ENCODE measurements around the gene OR9A2. TPM values are rescaled to one million over a fixed set of nuclear protein-coding genes. Genes with fewer than 3 reads are reported as not detected.

OR9A2 gene
- polyA plus RNA-seq, 3 donors, result not detected

DNA sequence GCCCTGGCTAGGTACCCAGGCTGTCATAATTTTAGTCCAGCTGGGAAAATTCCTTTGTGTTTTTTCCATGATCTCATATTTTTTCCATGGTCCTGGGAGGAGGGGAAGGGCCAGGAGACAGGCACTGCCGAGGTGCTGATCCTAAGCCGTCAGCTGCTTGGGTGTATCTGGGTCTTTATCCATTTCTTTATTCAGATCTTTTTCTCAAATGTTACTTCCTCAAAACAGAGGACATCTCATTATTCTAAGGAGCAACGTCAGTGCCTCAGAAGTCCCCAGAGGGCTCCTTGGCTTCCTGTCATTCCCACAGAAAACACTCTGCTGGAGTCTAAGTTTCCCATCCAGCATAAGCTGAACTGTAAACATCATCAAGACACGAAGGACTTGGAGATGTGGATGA is 22.4 kb upstream of the OR9A2 start:
- Histone ChIP-seq H3K79me2 (ENCODE audit: insufficient read depth, low read length) (no peaks in the 10 kb centered on the region), H3K4me3 (replicated peaks in 1 of 3; ENCODE audit: low read depth in 2 of 3, low read length in 3 of 3) (no peak overlapping the region), H3K4me1 (ENCODE audit: control insufficient read depth in 1 of 2, insufficient read depth in 2 of 2, low read length in 2 of 2) (peaks cover 33 to 37% of the 10 kb centered on the region in 2 donors), H3K9me3 (replicated peaks in 1 of 2; ENCODE audit: control insufficient read depth in 1 of 2, insufficient read depth in 1 of 2, low read length in 2 of 2) (no peaks in the 10 kb centered on the region), H3K27ac (ENCODE audit: low read depth in 1 of 2, low read length in 2 of 2) (no peak overlapping the region), H3K4me2 (replicated peaks; ENCODE audit: extremely low read depth, low read length, poor library complexity, severe bottlenecking) (peak overlapping the region; percentile 11), H2AFZ (ENCODE audit: insufficient read depth, low read depth, low read length, poor library complexity, severe bottlenecking) (no peak overlapping the region), H3K27me3 (ENCODE audit: control insufficient read depth in 2 of 2, insufficient read depth in 2 of 2, low read length in 2 of 2) (no peaks in the 10 kb centered on the region), H3K9ac (ENCODE audit: insufficient read depth, low read length, poor library complexity, severe bottlenecking) (no peak overlapping the region), H4K20me1 (ENCODE audit: insufficient read depth, low read length) (no peaks in the 10 kb centered on the region), H3K36me3 (replicated peaks in 1 of 2; ENCODE audit: control insufficient read depth in 1 of 2, insufficient read depth in 2 of 2, low read length in 2 of 2) (no peaks in the 10 kb centered on the region)
- H3K4me1 Mint-ChIP-seq, result peaks cover 39% of the 10 kb centered on the region
- no peak overlapping the region for H3K4me3 Mint-ChIP-seq
- intact Hi-C loops (cut with micrococcal nuclease), result no loop called here
- no peaks in the 10 kb centered on the region for H3K9me3 Mint-ChIP-seq
- H3K36me3 Mint-ChIP-seq, result no peaks in the 10 kb centered on the region
- H3K27ac Mint-ChIP-seq, result peak overlapping the region in 1 of 7 donors; percentile 26
- 0% methylated on average over 1 of the region's 4 CpGs for WGBS (ENCODE audit: insufficient coverage)
- TF ChIP-seq, protein P1, sequence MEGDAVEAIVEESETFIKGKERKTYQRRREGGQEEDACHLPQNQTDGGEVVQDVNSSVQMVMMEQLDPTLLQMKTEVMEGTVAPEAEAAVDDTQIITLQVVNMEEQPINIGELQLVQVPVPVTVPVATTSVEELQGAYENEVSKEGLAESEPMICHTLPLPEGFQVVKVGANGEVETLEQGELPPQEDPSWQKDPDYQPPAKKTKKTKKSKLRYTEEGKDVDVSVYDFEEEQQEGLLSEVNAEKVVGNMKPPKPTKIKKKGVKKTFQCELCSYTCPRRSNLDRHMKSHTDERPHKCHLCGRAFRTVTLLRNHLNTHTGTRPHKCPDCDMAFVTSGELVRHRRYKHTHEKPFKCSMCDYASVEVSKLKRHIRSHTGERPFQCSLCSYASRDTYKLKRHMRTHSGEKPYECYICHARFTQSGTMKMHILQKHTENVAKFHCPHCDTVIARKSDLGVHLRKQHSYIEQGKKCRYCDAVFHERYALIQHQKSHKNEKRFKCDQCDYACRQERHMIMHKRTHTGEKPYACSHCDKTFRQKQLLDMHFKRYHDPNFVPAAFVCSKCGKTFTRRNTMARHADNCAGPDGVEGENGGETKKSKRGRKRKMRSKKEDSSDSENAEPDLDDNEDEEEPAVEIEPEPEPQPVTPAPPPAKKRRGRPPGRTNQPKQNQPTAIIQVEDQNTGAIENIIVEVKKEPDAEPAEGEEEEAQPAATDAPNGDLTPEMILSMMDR (IDR thresholded peaks at IDR 0.05), result no peak
- peaks cover 1 to 4% (median 2%) of the 10 kb centered on the region in 3 donors for H3K27me3 Mint-ChIP-seq (ENCODE audit: low read depth in 3 of 3)
- peak in 1 of 3 donors; percentile 28 for DNase-seq

DNA sequence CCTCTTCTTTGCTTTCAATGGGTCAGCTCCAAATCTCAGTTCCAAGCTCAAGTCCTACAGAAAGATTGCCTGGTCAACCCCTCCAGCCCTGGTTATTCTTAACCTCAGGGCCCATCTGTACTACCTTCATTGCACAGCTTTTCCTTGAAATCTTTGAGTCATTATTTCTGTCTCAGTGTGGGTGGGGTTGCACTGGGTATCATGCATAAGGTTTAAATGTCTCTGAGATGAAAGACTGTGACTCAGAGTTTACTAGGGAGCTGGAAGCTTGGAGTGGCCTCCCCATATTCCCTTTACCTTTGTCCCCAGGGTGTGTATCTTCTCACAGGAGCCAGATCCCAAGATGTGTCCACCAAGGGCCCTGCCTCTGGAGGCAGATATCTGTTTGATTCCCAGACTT is 21.9 kb upstream of the OR9A2 start:
- no peak for DNase-seq
- Histone ChIP-seq H3K27me3 (ENCODE audit: control insufficient read depth in 2 of 2, insufficient read depth in 2 of 2, low read length in 2 of 2) (no peaks in the 10 kb centered on the region), H3K79me2 (ENCODE audit: insufficient read depth, low read length) (no peaks in the 10 kb centered on the region), H3K4me1 (ENCODE audit: control insufficient read depth in 1 of 2, insufficient read depth in 2 of 2, low read length in 2 of 2) (peaks cover 33 to 37% of the 10 kb centered on the region in 2 donors), H3K4me2 (replicated peaks; ENCODE audit: extremely low read depth, low read length, poor library complexity, severe bottlenecking) (no peak overlapping the region), H3K9ac (ENCODE audit: insufficient read depth, low read length, poor library complexity, severe bottlenecking) (no peak overlapping the region), H2AFZ (ENCODE audit: insufficient read depth, low read depth, low read length, poor library complexity, severe bottlenecking) (no peak overlapping the region), H4K20me1 (ENCODE audit: insufficient read depth, low read length) (no peaks in the 10 kb centered on the region), H3K9me3 (replicated peaks in 1 of 2; ENCODE audit: control insufficient read depth in 1 of 2, insufficient read depth in 1 of 2, low read length in 2 of 2) (no peaks in the 10 kb centered on the region), H3K27ac (ENCODE audit: low read depth in 1 of 2, low read length in 2 of 2) (no peak overlapping the region), H3K36me3 (replicated peaks in 1 of 2; ENCODE audit: control insufficient read depth in 1 of 2, insufficient read depth in 2 of 2, low read length in 2 of 2) (no peaks in the 10 kb centered on the region), H3K4me3 (replicated peaks in 1 of 3; ENCODE audit: low read depth in 2 of 3, low read length in 3 of 3) (no peak overlapping the region)
- Mint-ChIP-seq H3K4me1 (peaks cover 39% of the 10 kb centered on the region), H3K9me3 (no peaks in the 10 kb centered on the region), H3K27me3 (ENCODE audit: low read depth in 3 of 3) (peaks cover 1 to 4% (median 2%) of the 10 kb centered on the region in 3 donors), H3K4me3 (no peak overlapping the region), H3K36me3 (no peaks in the 10 kb centered on the region), H3K27ac (no peak overlapping the region)
- intact Hi-C loops (cut with micrococcal nuclease), result no loop called here
- TF ChIP-seq, protein P1 (IDR thresholded peaks at IDR 0.05), result no peak

All from CD14-positive monocyte (primary cell).